Stimulated activated CD8-positive, alpha-beta memory T cell treated with anti-CD3 and anti-CD28 coated beads, Interleukin-2, amount 100 ng/mL, for 1 hour (primary cell): ENCODE data around the gene CCR5AS.
"Not testable (repeated sequence)": the region's sequence is repeated elsewhere in the genome, so short reads cannot be mapped to it uniquely, and the experiment has no call there.

Experiments used
- DNase-seq, 2 donors: peaks; one replicate each; pipeline ENCODE4 v3.0.0-alpha.2; 2020; ENCODE audit warnings: low read depth in 2 of 2

CCR5AS gene

GRCh38 chr3:46356276-46356675 lies 50.6 kb downstream of the CCR5AS start:
- no peak for DNase-seq

- DNase-seq, result no peak
Observed at GRCh38 chr3:46354984-46355383, 51.9 kb downstream of the CCR5AS start.

GRCh38 chr3:46354478-46354877 lies 52.4 kb downstream of the CCR5AS start:
- no peak for DNase-seq

GRCh38 chr3:46353647-46354410 lies 53.0 kb downstream of the CCR5AS start, which contains the start of gene CCR2:
Gene CCR2 (plus strand): TSS chr3:46354111. CDS start chr3:46357528, 3,417 bp downstream.
- DNase-seq, result no peak

GRCh38 chr3:46353090-46353489 lies 53.8 kb downstream of the CCR5AS start:
- no peak for DNase-seq

- DNase-seq, result no peak
Observed at GRCh38 chr3:46351646-46352045, 55.2 kb downstream of the CCR5AS start.

GRCh38 chr3:46350262-46350565 lies 56.7 kb downstream of the CCR5AS start:
- DNase-seq, result no peak

- DNase-seq, result no peak
Observed at GRCh38 chr3:46349484-46350261, 57.2 kb downstream of the CCR5AS start.

GRCh38 chr3:46348823-46349482 lies 57.9 kb downstream of the CCR5AS start:
- DNase-seq, result no peak

- no peak for DNase-seq
Observed at GRCh38 chr3:46344476-46344875, 62.4 kb downstream of the CCR5AS start.

- DNase-seq, result no peak
Observed at GRCh38 chr3:46338840-46339239, 68.0 kb downstream of the CCR5AS start.

GRCh38 chr3:46337911-46338310 lies 69.0 kb downstream of the CCR5AS start:
- no peak for DNase-seq

- DNase-seq, result no peak
Observed at GRCh38 chr3:46335541-46335940, 71.3 kb downstream of the CCR5AS start.

GRCh38 chr3:46334741-46335478 lies 72.0 kb downstream of the CCR5AS start:
- DNase-seq, result no peak

- not testable (repeated sequence) for DNase-seq
Observed at GRCh38 chr3:46330676-46331075, 76.2 kb downstream of the CCR5AS start.

GRCh38 chr3:46325645-46326300 lies 81.1 kb downstream of the CCR5AS start:
- no peak for DNase-seq

- DNase-seq, result no peak
Observed at GRCh38 chr3:46324036-46324435, 82.8 kb downstream of the CCR5AS start.

- no peak for DNase-seq
Observed at GRCh38 chr3:46321461-46322104, 85.3 kb downstream of the CCR5AS start.

- no peak for DNase-seq
Observed at GRCh38 chr3:46318207-46318927, 88.5 kb downstream of the CCR5AS start.

GRCh38 chr3:46316206-46316605 lies 90.7 kb downstream of the CCR5AS start:
- no peak for DNase-seq
